HFFc6 (cell line): ENCODE measurements around the gene KRTAP1-3. TPM values are rescaled to one million over a fixed set of nuclear protein-coding genes. Genes with fewer than 3 reads are reported as not detected.

ENCODE experiments used
- DNase-seq: peaks from one replicate; pipeline ENCODE4 v3.0.0-alpha.2; 2018
- H3K27ac Mint-ChIP-seq: 2 replicates; pipeline ENCODE4 v1.8.0; 2020; ENCODE audit warnings: mild to moderate bottlenecking, mixed read lengths
- H3K27me3 Mint-ChIP-seq: 2 replicates; pipeline ENCODE4 v1.8.0; 2021; ENCODE audit warnings: mild to moderate bottlenecking, moderate library complexity, mixed read lengths; ENCODE audit not compliant: insufficient read depth
- H3K36me3 Mint-ChIP-seq: 2 replicates; pipeline ENCODE4 v1.8.0; 2021; ENCODE audit warnings: low read depth, mixed read lengths
- H3K4me1 Mint-ChIP-seq: 2 replicates; pipeline ENCODE4 v1.8.0; 2020; ENCODE audit warnings: low read depth, mixed read lengths
- H3K4me3 Mint-ChIP-seq: 2 replicates; pipeline ENCODE4 v1.8.0; 2020; ENCODE audit warnings: mild to moderate bottlenecking, moderate library complexity, mixed read lengths
- H3K9me3 Mint-ChIP-seq: 2 replicates; pipeline ENCODE4 v1.8.0; 2020; ENCODE audit warnings: mild to moderate bottlenecking, mixed read lengths
- CTCF ChIP-seq: fragments of 200-600 bp; sonication (generic); IDR thresholded peaks from 2 replicates; pipeline ENCODE4 v1.5.0; 2021; ENCODE audit warnings: antibody characterized with exemption, mild to moderate bottlenecking
- total RNA-seq, 6 experiments: library from RNA; stranded (reverse); fragmentation: NEBNext Ultra II Directional; extraction: Animal tissue kit (Norgen Biotek cat#: 25700); gene quantifications; 2 replicates in 1 of 6; 3 replicates in 5 of 6; pipeline ENCODE4 v1.2.3, GENCODE V29; 2021

Gene KRTAP1-3
- total RNA-seq, 6 experiments from 2014 or later: not detected

- no peak for DNase-seq
- H3K4me1 Mint-ChIP-seq: peaks cover 13% of the 10 kb centered on the region
- no peaks in the 10 kb centered on the region for H3K9me3 Mint-ChIP-seq
- TF ChIP-seq CTCF: no peak
- H3K4me3 Mint-ChIP-seq: no peak within 1 kb of the TSS
- no peaks in the 10 kb centered on the region; the same call in none of the 2 replicates for H3K27me3 Mint-ChIP-seq
- H3K27ac Mint-ChIP-seq: no peak within 1 kb of the TSS
- H3K36me3 Mint-ChIP-seq: no peaks in the 10 kb centered on the region
Measured at GRCh38 chr17:40993839-40994238, 40.8 kb downstream of the KRTAP1-3 start, which contains the start of gene KRTAP3-3. Gene KRTAP3-3, minus strand, starts transcription at chr17:40994164. Its CDS starts 67 bp downstream, at chr17:40994097.

GRCh38 chr17:40993084-40993483 lies 41.6 kb downstream of the KRTAP1-3 start:
- Mint-ChIP-seq H3K9me3 (no peaks in the 10 kb centered on the region), H3K4me1 (peaks cover 13% of the 10 kb centered on the region), H3K27me3 (no peaks in the 10 kb centered on the region; the same call in none of the 2 replicates), H3K27ac (no peak overlapping the region), H3K4me3 (no peak overlapping the region), H3K36me3 (no peaks in the 10 kb centered on the region)
- no peak for DNase-seq
- no peak for TF ChIP-seq CTCF

GRCh38 chr17:40992666-40993065 lies 42.0 kb downstream of the KRTAP1-3 start:
- DNase-seq: no peak
- H3K4me3 Mint-ChIP-seq: no peak overlapping the region
- no peaks in the 10 kb centered on the region; the same call in none of the 2 replicates for H3K27me3 Mint-ChIP-seq
- TF ChIP-seq CTCF: no peak
- peaks cover 12% of the 10 kb centered on the region for H3K4me1 Mint-ChIP-seq
- no peaks in the 10 kb centered on the region for H3K36me3 Mint-ChIP-seq
- H3K27ac Mint-ChIP-seq: no peak overlapping the region
- H3K9me3 Mint-ChIP-seq: no peaks in the 10 kb centered on the region

- no peaks in the 10 kb centered on the region for H3K9me3 Mint-ChIP-seq
- no peak for TF ChIP-seq CTCF
- H3K4me3 Mint-ChIP-seq: no peak overlapping the region
- H3K36me3 Mint-ChIP-seq: no peaks in the 10 kb centered on the region
- H3K27me3 Mint-ChIP-seq: no peaks in the 10 kb centered on the region
- no peak for DNase-seq
- H3K27ac Mint-ChIP-seq: no peak overlapping the region
- H3K4me1 Mint-ChIP-seq: 0 out of 2 replicates have a peak, but pooled peaks cover 9% of the 10 kb centered on the region
Measured at GRCh38 chr17:40986920-40987319, 47.8 kb downstream of the KRTAP1-3 start.

- H3K27ac Mint-ChIP-seq: no peak within 1 kb of the TSS
- 0 out of 2 replicates have a peak, but pooled peaks cover 9% of the 10 kb centered on the region for H3K4me1 Mint-ChIP-seq
- no peaks in the 10 kb centered on the region for H3K27me3 Mint-ChIP-seq
- TF ChIP-seq CTCF: no peak
- DNase-seq: no peak
- no peaks in the 10 kb centered on the region for H3K36me3 Mint-ChIP-seq
- H3K4me3 Mint-ChIP-seq: no peak within 1 kb of the TSS
- no peaks in the 10 kb centered on the region for H3K9me3 Mint-ChIP-seq
Measured at GRCh38 chr17:40984226-40984625, 50.4 kb downstream of the KRTAP1-3 start, which contains the start of gene KRT40. Gene KRT40, minus strand, starts transcription at chr17:40984326. Its CDS starts 53 bp downstream, at chr17:40984273.

Other genes with a start within 250 kb of the KRTAP1-3 start
- not detected for gene KRT28, start 234.9 kb downstream of the KRTAP1-3 start, total RNA-seq
- gene KRT10, start 212.3 kb downstream of the KRTAP1-3 start, total RNA-seq: 10 to 100 TPM; 61.4 to 71.0 (median 65.3) TPM
- not detected for gene KRT12, start 167.7 kb downstream of the KRTAP1-3 start, total RNA-seq
- gene KRT20, start 149.6 kb downstream of the KRTAP1-3 start, total RNA-seq: not detected
- under 1 TPM in 1 of 6 experiments, not detected in 5; 0.14 TPM for gene KRT23, start 97.2 kb downstream of the KRTAP1-3 start, total RNA-seq
- gene KRT39, start 67.9 kb downstream of the KRTAP1-3 start, total RNA-seq: not detected
- gene KRT40, start 50.5 kb downstream of the KRTAP1-3 start, total RNA-seq: not detected
- gene KRTAP3-3, start 40.7 kb downstream of the KRTAP1-3 start, total RNA-seq: not detected
- not detected for gene KRTAP3-2, start 35.0 kb downstream of the KRTAP1-3 start, total RNA-seq
- gene KRTAP3-1, start 25.7 kb downstream of the KRTAP1-3 start, total RNA-seq: 10 to 100 TPM in 1 of 6 experiments, 1 to 10 TPM in 5; 2.5 to 10.2 (median 3.3) TPM
- 100 to 1,000 TPM in 1 of 6 experiments, 10 to 100 TPM in 5; 61.6 to 114 (median 76.8) TPM for gene KRTAP1-5, start 7.7 kb downstream of the KRTAP1-3 start, total RNA-seq
- gene KRTAP1-4, start 4.7 kb downstream of the KRTAP1-3 start, total RNA-seq: not detected
- gene KRTAP1-1, start 6.6 kb upstream of the KRTAP1-3 start, total RNA-seq: 1 to 10 TPM in 1 of 6 experiments, under 1 TPM in 5; 0.21 to 1.1 (median 0.50) TPM
- gene KRTAP2-1, start 12.4 kb upstream of the KRTAP1-3 start, total RNA-seq: under 1 TPM in 1 of 6 experiments, not detected in 5; 0.38 TPM
- gene KRTAP2-2, start 20.4 kb upstream of the KRTAP1-3 start, total RNA-seq: under 1 TPM in 4 of 6 experiments, not detected in 2; 0.46 to 0.96 (median 0.53) TPM
- gene KRTAP2-3, start 25.2 kb upstream of the KRTAP1-3 start, total RNA-seq: 100 to 1,000 TPM in 1 of 6 experiments, 10 to 100 TPM in 5; 30.3 to 105 (median 44.4) TPM
- not detected for gene KRTAP2-4, start 31.0 kb upstream of the KRTAP1-3 start, total RNA-seq
- gene KRTAP4-7, start 49.3 kb upstream of the KRTAP1-3 start, total RNA-seq: not detected
- not detected for gene KRTAP4-8, start 63.3 kb upstream of the KRTAP1-3 start, total RNA-seq
- gene KRTAP4-16, start 67.3 kb upstream of the KRTAP1-3 start, total RNA-seq: not detected
- under 1 TPM in 2 of 6 experiments, not detected in 4; 0.85 to 0.90 TPM for gene KRTAP4-9, start 70.5 kb upstream of the KRTAP1-3 start, total RNA-seq
- not detected for gene KRTAP4-11, start 83.5 kb upstream of the KRTAP1-3 start, total RNA-seq
- gene KRTAP4-12, start 89.3 kb upstream of the KRTAP1-3 start, total RNA-seq: 1 to 10 TPM; 6.1 to 8.4 (median 6.7) TPM
- gene KRTAP4-6, start 105.7 kb upstream of the KRTAP1-3 start, total RNA-seq: not detected
- gene KRTAP4-5, start 115.0 kb upstream of the KRTAP1-3 start, total RNA-seq: not detected
- gene KRTAP4-4, start 125.9 kb upstream of the KRTAP1-3 start, total RNA-seq: not detected
- gene KRTAP4-3, start 133.3 kb upstream of the KRTAP1-3 start, total RNA-seq: not detected
- not detected for gene KRTAP4-2, start 143.3 kb upstream of the KRTAP1-3 start, total RNA-seq
- gene KRTAP4-1, start 150.0 kb upstream of the KRTAP1-3 start, total RNA-seq: not detected
- not detected for gene KRTAP9-1, start 155.0 kb upstream of the KRTAP1-3 start, total RNA-seq
- gene KRTAP9-2, start 191.8 kb upstream of the KRTAP1-3 start, total RNA-seq: not detected
- gene KRTAP9-3, start 197.6 kb upstream of the KRTAP1-3 start, total RNA-seq: not detected
- not detected for gene KRTAP9-8, start 203.1 kb upstream of the KRTAP1-3 start, total RNA-seq
- not detected for gene KRTAP9-4, start 214.8 kb upstream of the KRTAP1-3 start, total RNA-seq
- gene KRTAP9-9, start 220.5 kb upstream of the KRTAP1-3 start, total RNA-seq: not detected
- gene KRTAP9-6, start 230.5 kb upstream of the KRTAP1-3 start, total RNA-seq: not detected
- gene KRTAP9-7, start 240.8 kb upstream of the KRTAP1-3 start, total RNA-seq: not detected